Esophagus squamous epithelium (tissue), 4 donors: ENCODE results near the gene MLLT3.

Experiments used
- CTCF ChIP-seq, 6 experiments: fragments of 450-650 bp in 4 of 6; fragments of 200-600 bp in 2 of 6; sonication (generic) in 2 of 6; IDR thresholded peaks; one replicate each; pipeline ENCODE4 v1.5.1; 2016 to 2019; ENCODE audit warnings: antibody characterized with exemption in 6 of 6, mild to moderate bottlenecking in 4 of 6, moderate library complexity in 4 of 6
- POLR2A ChIP-seq, 4 donors: fragments of 450-650 bp; IDR thresholded peaks; one replicate each; pipeline ENCODE4 v1.6.1; 2017; ENCODE audit warnings: antibody characterized with exemption in 4 of 4, mild to moderate bottlenecking in 4 of 4, moderate library complexity in 3 of 4

- TF ChIP-seq CTCF (IDR thresholded peaks at IDR 0.05) (no peak), POLR2A (IDR thresholded peaks at IDR 0.05) (no peak)
These were observed 72.0 kb downstream of the MLLT3 start for GRCh38 chr9:20550326-20550725.
